ENCODE results near the gene EPHA2.

EPHA2 gene

DNA sequence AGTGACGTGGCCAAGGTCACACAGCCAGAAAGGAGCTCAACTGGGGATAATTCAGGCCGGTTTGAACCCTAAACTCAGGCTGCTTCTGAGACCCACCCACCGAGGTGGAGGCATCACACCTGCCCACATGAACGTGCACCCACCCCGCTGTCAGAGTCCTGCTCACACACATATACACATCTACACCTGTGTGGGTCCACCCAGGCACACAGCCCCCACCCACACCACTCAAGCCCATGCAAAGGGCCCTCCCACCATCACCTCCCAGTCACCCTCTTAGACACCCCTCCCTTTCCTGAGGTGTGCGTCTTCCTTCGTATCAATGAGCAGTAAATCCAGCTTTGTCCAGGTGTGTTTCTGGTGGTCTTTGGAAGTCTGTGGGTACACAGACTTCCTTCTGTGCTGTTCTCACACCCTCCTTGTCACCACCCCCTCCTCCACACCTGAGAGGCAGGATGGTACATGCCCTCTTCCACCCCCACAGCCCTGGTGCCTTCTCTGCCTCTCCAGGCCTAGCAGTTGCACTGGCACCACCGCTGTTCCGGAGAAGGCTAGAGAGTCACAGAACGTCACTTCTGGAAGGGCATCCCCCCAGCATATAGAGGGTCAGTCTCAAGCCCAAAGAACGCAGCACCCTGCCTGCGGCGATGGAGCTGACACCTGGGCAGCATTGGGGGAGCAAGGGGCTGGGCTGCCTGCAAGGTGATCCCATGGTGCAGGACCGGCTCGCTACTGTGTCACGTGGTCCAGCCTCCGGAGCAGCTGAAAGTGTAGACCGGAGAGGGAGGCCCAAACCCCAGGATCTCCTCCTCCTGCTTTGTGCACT, 63.6 kb downstream of the EPHA2 start:
- DNase-seq (ENCODE audit: low spot score) = no peak

GRCh38 chr1:16091296-16091695, 64.6 kb downstream of the EPHA2 start:
- no peak for DNase-seq (ENCODE audit: low spot score)

GRCh38 chr1:16090076-16090826, 65.6 kb downstream of the EPHA2 start:
- no peak for DNase-seq (ENCODE audit: low spot score)

DNA sequence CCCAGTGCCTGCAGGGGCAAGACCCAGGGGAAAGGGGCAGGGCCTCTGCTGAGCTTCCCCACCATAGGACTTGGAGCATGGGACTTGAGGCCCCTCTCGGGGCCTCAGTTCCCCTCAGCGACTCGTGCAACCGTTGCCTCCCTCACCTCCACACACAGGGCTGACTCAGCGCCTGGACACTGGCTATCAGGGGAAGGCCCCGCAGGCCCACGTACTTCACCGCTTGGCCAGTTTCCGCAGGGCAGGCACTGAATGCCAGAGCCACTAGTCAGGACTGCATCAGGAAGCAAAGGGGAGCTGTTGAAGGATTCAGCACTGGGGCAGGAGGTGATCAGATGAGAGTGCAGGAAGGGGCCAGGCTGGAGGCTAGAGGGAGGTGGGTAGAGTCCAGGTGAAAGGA, 66.9 kb downstream of the EPHA2 start:
- DNase-seq (ENCODE audit: low spot score) = no peak

- DNase-seq (ENCODE audit: low spot score) = no peak
These were observed 67.4 kb downstream of the EPHA2 start for GRCh38 chr1:16088351-16088911.

GRCh38 chr1:16087733-16088132, 68.1 kb downstream of the EPHA2 start:
- DNase-seq (ENCODE audit: low spot score) = no peak

GRCh38 chr1:16085522-16085921, 70.3 kb downstream of the EPHA2 start:
- no peak for DNase-seq (ENCODE audit: low spot score)

GRCh38 chr1:16083486-16083885, 72.4 kb downstream of the EPHA2 start:
- DNase-seq (ENCODE audit: low spot score) = no peak

- DNase-seq (ENCODE audit: low spot score) = peak; percentile 70
These were observed 73.4 kb downstream of the EPHA2 start for GRCh38 chr1:16082283-16083038.

DNA sequence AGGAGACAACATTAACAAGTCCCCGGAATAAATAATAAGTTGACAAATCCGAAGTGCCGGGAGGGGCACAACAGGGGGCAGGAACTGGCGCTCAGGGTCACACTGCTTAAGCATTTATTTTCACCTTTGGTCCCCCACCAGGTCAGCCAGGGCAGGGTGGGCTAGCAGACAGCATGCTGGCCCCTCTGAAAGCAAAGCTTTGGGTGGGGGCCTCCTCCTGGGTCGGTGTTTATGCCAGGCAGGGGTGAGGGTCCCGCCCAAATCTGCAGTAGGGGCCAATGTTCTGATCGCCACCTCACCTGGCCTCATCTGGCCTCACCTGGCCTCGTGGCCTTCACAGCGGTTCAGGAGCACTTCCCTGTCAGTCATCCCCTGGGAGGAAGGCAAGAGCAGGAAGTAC, 74.2 kb downstream of the EPHA2 start:
- no peak for DNase-seq (ENCODE audit: low spot score)

DNA sequence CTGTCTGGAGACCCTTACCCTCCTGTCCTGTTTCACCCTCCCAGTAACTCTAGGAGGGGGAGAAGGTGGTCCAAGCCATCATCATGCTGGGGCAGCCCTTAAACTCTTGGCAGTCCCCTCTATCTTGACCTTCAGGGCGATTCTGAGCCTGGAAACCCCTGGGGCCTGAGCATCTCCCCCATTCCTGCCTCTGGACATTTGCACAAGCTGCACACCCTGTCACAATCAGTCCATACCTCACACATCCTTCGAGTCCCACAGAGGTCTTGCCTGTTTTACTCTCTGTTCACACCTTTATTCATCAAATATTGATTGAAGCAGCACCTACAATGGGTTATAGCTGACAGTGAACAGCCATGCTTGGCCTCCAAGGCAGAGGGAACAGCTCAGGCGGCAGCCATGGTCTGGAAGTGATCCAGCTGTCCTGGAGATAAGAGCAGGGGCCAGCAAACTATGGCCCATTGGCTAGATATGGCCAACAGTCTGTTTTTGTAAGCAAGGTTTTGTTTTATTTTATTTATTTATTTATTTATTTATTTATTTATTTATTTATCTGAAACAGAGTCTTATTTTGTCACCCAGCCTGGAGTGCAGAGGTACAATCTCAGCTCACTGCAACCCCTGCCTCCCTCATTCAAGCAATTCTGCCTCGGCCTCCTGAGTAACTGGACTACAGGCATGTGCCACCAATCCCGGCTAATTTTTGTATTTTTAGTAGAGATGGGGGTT, 75.3 kb downstream of the EPHA2 start:
- DNase-seq (ENCODE audit: low spot score) = no peak

- DNase-seq (ENCODE audit: low spot score) = peak; percentile 75
These were observed 76.8 kb downstream of the EPHA2 start for GRCh38 chr1:16078925-16079656.

DNA sequence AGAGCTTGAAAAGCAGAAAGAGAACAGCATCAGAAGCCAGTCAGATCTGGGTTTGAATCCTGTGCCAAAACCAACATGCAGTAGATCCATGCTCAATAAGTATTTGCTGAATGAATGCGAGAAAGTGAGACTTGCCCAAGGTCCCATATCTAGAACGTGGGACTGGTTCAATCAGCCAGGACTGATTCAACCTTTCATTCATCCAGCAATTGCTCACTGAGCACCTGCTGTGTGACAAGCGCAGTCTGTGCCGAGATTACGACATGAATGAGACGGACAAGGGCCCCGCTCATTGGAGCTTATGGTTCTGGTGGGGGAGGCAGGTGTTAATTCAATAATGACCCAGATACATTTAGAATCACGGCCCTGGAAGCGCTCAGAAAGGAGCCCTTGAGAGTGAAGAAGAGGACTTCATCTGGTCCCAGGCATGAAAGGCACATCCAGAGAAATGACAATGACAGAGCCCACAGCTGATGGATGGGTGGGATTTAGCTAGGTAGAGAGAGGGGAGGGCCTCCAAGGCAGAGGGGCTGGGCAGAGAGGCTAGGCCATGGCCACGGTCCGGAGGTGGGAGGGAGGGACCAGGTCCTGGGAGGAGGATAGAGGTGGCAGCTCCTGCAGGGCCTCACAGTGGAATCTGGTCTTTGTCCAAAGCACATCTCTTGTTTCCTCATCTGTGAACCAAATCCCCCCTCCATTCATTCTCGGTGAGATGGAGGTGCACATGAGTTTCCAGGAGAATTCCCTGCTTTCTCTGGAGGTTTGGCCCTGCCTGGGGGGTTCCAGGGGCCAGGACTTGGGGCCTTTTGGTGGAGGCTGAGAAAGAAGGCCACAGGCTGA, 78.2 kb downstream of the EPHA2 start:
- DNase-seq (ENCODE audit: low spot score) = no peak

DNA sequence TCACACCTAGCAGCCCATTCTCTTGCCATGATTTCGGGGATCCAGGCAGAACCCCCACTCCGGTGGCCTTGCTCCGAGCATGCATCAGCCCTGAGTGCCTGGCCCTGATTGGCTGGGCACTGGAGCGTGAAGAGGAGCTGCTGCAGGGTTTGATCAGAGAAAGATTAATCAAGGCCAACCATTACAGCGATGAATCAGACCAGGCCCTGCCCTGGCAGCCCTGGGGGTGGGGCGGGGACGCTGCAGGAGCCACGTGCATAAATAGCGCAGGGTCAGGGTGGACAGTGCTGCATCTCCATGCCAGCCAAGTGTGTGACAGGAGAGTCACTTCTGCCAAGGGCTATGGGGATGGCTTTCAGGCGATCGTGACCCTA, 79.0 kb downstream of the EPHA2 start:
- no peak for DNase-seq (ENCODE audit: low spot score)

DNA sequence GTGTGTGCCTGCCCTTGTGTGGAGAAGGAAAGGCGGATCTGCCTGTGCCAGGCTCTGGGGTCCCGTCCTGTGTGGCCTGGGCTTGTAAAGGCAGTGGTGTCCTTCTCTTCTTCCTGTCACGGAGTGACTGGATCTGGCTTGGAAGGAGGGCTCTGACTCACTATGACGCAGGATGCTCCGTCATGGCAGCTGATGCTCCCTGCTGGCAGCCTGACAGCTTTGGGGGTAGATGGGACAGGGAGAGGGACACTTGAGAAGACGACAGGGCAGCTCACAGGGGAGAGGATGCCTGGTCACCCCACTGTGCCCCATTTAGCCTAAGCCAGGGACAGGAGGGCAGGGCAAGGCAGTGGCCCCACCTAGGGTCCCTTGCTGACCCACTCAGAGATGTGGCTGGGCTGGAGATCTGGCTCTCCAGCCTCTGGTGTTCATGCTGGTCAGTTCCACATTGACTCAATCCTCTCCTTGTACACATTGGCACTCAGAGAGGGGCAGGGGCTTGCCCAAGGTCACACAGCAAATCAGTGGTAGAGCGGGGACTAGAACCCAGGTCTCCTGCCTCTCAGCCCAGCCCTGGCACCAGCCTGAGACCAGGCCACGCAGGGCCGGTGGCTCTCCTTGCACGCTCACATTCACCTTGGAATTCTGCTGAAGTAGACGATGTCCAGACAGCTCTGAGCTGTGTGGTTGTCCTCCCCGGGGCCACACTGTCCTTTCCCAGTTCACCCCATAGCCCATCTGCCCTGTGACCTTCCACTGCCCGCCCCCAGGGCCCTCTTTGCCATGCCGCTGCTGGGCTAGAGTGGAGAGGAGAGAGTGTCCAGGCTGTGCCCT, 79.6 kb downstream of the EPHA2 start:
- peak; percentile 89 for DNase-seq (ENCODE audit: low spot score)

DNA sequence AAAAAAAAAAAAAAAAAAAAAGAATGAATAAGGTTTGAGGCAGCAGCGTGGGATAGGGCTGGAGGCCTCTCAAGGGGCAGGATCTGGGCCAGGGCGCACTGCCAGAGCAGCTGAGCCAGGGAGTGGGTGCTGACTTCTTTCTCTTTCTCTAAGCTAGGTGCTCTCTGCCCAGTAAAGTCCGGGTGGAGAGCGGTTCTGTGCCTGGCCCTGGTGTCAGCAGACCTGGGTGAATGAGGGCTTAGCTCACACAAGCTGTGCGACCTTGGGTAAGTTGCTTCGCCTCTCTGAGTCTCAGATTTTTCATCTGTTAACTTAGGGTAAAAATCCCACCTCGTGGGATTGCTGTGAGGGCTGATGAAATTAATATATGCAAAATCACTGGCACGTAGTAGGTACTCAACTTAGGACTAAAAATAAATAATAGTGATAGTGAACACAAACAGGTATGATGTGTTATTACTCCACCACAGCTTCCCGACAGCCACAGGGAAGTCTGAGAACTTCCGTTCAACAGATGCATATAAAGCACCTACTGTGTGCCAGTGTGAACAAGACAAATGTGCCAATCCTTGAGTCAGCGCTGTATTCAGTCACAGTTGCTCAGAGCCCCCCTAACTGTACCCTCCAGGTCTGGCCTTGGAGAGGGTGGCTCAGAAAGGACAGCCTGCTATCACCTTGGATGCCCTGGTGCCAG, 80.4 kb downstream of the EPHA2 start:
- no peak for DNase-seq (ENCODE audit: low spot score)
